ENCODE results near the gene MECP2. TPM values are rescaled to one million over a fixed set of nuclear protein-coding genes. Genes with fewer than 3 reads are reported as not detected.

MECP2 gene
- total RNA-seq, 1 experiment from 2014 or later: 47.3 TPM

DNA sequence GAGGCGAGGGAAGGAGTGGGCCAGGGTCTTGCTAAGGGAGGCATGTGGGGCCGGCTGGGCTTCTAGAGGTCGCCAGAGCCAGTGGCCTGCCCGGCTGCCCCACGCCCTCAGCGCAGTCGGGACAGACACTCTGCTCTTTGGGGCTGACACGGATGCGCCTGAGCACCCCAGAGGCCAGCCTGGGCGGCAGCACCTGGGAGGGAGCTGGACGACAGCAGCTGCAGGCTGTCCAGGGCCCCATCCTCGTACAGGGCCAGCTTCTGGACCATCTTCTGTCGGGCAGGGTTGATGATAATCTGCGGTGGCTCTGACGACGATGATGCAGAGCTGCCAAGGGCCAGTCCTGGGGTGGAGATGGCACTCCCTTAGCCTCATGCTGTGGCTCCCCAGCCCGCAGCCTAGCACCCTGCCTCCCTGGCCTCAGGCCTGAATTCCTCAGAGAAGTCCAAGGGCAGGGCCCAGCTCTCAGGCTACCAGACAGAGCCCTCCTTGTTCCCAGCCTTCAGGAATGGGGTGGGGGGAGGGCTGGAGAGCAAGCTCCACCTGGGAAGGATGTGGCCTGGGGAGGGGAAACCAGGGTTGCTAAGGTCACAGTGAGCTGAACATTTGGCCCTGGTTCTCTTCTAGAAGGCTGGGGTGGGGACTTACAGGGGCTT, 85.1 kb downstream of the MECP2 start:
- ChIA-PET POLR2A (ENCODE audit: unreplicated experiment) (no interaction called here), CTCF (no interaction called here)
- Histone ChIP-seq H2AFZ (ENCODE audit: low read length) (no peak overlapping the region), H3K4me1 (ENCODE audit: insufficient read depth, low read length) (0 out of 2 replicates have a peak, but pooled peaks cover 3% of the 10 kb centered on the region), H3K27ac (ENCODE audit: low read length) (no peak overlapping the region), H3F3A (ENCODE audit: low read length, unreplicated experiment) (no peaks in the 10 kb centered on the region), H3K36me3 (ENCODE audit: low read depth, low read length) (peaks cover 41% of the 10 kb centered on the region), H3K79me2 (ENCODE audit: low read length) (peaks cover 20% of the 10 kb centered on the region), H3K4me2 (ENCODE audit: low read length) (no peak overlapping the region), H4K20me1 (ENCODE audit: low read length) (0 out of 2 replicates have a peak, but pooled peaks cover 3% of the 10 kb centered on the region), H3K9me3 (ENCODE audit: low read length) (no peaks in the 10 kb centered on the region), H3K9me2 (replicated peaks; ENCODE audit: low read length) (no peaks in the 10 kb centered on the region), H3K27me3 (ENCODE audit: low read length) (no peaks in the 10 kb centered on the region), H3K4me3 (ENCODE audit: low read length) (no peak overlapping the region), H3K9ac (ENCODE audit: low read length) (no peak overlapping the region)
- DNase-seq (no peak), ATAC-seq (no peak)
- intact Hi-C loops (cut with micrococcal nuclease): no loop called here
- no TSS peak for BruUV-seq (replicated peaks)
- TF ChIP-seq, protein P1, sequence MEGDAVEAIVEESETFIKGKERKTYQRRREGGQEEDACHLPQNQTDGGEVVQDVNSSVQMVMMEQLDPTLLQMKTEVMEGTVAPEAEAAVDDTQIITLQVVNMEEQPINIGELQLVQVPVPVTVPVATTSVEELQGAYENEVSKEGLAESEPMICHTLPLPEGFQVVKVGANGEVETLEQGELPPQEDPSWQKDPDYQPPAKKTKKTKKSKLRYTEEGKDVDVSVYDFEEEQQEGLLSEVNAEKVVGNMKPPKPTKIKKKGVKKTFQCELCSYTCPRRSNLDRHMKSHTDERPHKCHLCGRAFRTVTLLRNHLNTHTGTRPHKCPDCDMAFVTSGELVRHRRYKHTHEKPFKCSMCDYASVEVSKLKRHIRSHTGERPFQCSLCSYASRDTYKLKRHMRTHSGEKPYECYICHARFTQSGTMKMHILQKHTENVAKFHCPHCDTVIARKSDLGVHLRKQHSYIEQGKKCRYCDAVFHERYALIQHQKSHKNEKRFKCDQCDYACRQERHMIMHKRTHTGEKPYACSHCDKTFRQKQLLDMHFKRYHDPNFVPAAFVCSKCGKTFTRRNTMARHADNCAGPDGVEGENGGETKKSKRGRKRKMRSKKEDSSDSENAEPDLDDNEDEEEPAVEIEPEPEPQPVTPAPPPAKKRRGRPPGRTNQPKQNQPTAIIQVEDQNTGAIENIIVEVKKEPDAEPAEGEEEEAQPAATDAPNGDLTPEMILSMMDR (conservative IDR thresholded peaks at IDR 0.05; ENCODE audit: low read depth, low read length): no peak
- no peak for TF ChIP-seq EZH2 (IDR thresholded peaks at IDR 0.05; ENCODE audit: low read length, unreplicated experiment)
- TF ChIP-seq EZH2phosphoT487 (IDR thresholded peaks at IDR 0.05; ENCODE audit: borderline replicate concordance, low read length): no peak

- 0 out of 2 replicates have a peak, but pooled peaks cover 3% of the 10 kb centered on the region for H4K20me1 ChIP-seq (ENCODE audit: low read length)
- peaks cover 12% of the 10 kb centered on the region for H3K79me2 ChIP-seq (ENCODE audit: low read length)
- peaks cover 34% of the 10 kb centered on the region for H3K36me3 ChIP-seq (ENCODE audit: low read depth, low read length)
- no TSS peak for BruUV-seq (replicated peaks)
- no peak for DNase-seq
- no peaks in the 10 kb centered on the region for H3K27me3 ChIP-seq (ENCODE audit: low read length)
- no peaks in the 10 kb centered on the region for H3K4me1 ChIP-seq (ENCODE audit: insufficient read depth, low read length)
- H3K4me3 ChIP-seq (ENCODE audit: low read length): no peak overlapping the region
- no peaks in the 10 kb centered on the region for H3K9me2 ChIP-seq (replicated peaks; ENCODE audit: low read length)
- intact Hi-C loops (cut with micrococcal nuclease): no loop called here
- H3F3A ChIP-seq (ENCODE audit: low read length, unreplicated experiment): no peaks in the 10 kb centered on the region
- H3K9ac ChIP-seq (ENCODE audit: low read length): no peak overlapping the region
- ChIA-PET CTCF (no interaction called here), POLR2A (ENCODE audit: unreplicated experiment) (no interaction called here)
- no peaks in the 10 kb centered on the region for H3K9me3 ChIP-seq (ENCODE audit: low read length)
- H3K27ac ChIP-seq (ENCODE audit: low read length): no peak overlapping the region
- TF ChIP-seq EZH2phosphoT487 (IDR thresholded peaks at IDR 0.05; ENCODE audit: borderline replicate concordance, low read length): no peak
- TF ChIP-seq, protein P1 (conservative IDR thresholded peaks at IDR 0.05; ENCODE audit: low read depth, low read length): no peak
- TF ChIP-seq EZH2 (IDR thresholded peaks at IDR 0.05; ENCODE audit: low read length, unreplicated experiment): no peak
- H3K4me2 ChIP-seq (ENCODE audit: low read length): no peak overlapping the region
- no peak for ATAC-seq
- H2AFZ ChIP-seq (ENCODE audit: low read length): no peak overlapping the region
Observed at GRCh38 chrX:154011376-154012335, 85.9 kb downstream of the MECP2 start.

Data from PC-3 (cell line).